B cell (primary cell): Measurements from ENCODE around the gene SPRED2. TPM values are rescaled to one million over a fixed set of nuclear protein-coding genes. Genes with fewer than 3 reads are reported as not detected.
A peak's percentile ranks its signal among the peaks of the same experiment; 100 is the strongest.

Experiments used
- ATAC-seq: fragments of 200-7000 bp; cut with Tn5 transposase; one replicate; pipeline ENCODE4 v1.10.0; 2021; ENCODE audit warnings: low read depth, mild to moderate bottlenecking, moderate number of reproducible peaks, moderate library complexity
- CTCF ChIA-PET: fragments of 350-600 bp; sonication (Branson Sonifier 250); formaldehyde crosslinking; loops from one replicate; lab custom pipeline; 2021; ENCODE audit warnings: antibody characterized with exemption, inconsistent platforms; lab: Charles Lee
- POLR2A ChIA-PET: fragments of 350-600 bp; sonication (Branson Sonifier 250); formaldehyde crosslinking; loops from one replicate; lab custom pipeline; 2021; ENCODE audit warnings: antibody characterized with exemption; lab: Charles Lee
- DNase-seq: peaks from one replicate; pipeline ENCODE4 v3.0.0; 2013
- H2AFZ ChIP-seq: 2 replicates; pipeline ENCODE4 v1.6.1; 2012; ENCODE audit warnings: mild to moderate bottlenecking, low read depth, low read length; ENCODE audit not compliant: insufficient read depth, poor library complexity, severe bottlenecking
- H3K27ac ChIP-seq, 2 donors: 1 replicate in 1 of 2; 2 replicates in 1 of 2; pipeline ENCODE4 v1.5.1; 2012 to 2013; ENCODE audit warnings: low read length in 2 of 2, mild to moderate bottlenecking in 2 of 2, moderate library complexity in 1 of 2
- H3K27me3 ChIP-seq, 4 experiments: fragments of 200-600 bp in 1 of 4; sonication (generic) in 1 of 4; replicated peaks in 1 of 4; 1 replicate in 2 of 4; 2 replicates in 2 of 4; pipeline versions ENCODE4 v1.6.1 to v1.7.0; 2013 to 2016; ENCODE audit warnings: low read length in 3 of 4, mild to moderate bottlenecking in 2 of 4, mixed read lengths in 1 of 4, moderate library complexity in 1 of 4; ENCODE audit not compliant: insufficient read depth in 4 of 4, control insufficient read depth in 3 of 4; ENCODE audit errors: control extremely low read depth in 1 of 4
- H3K36me3 ChIP-seq, 2 experiments: replicated peaks in 1 of 2; 1 replicate in 1 of 2; 2 replicates in 1 of 2; pipeline versions ENCODE4 v1.6.1 to v1.7.1; 2013; ENCODE audit warnings: low read length in 1 of 2; ENCODE audit not compliant: insufficient read depth in 2 of 2, control insufficient read depth in 1 of 2; ENCODE audit errors: control extremely low read depth in 1 of 2, extremely low read depth in 1 of 2
- H3K4me1 ChIP-seq, 2 donors: fragments of 200-600 bp in 1 of 2; sonication (generic) in 1 of 2; 1 replicate in 1 of 2; 2 replicates in 1 of 2; pipeline versions ENCODE4 v1.5.1 to v1.6.1; 2013 to 2017; ENCODE audit warnings: low read length in 2 of 2; ENCODE audit not compliant: control insufficient read depth in 2 of 2, insufficient read depth in 2 of 2
- H3K4me2 ChIP-seq: replicated peaks from 2 replicates; pipeline ENCODE3; 2012; ENCODE audit warnings: mild to moderate bottlenecking, low read depth, low read length; ENCODE audit not compliant: poor library complexity, severe bottlenecking
- H3K4me3 ChIP-seq, 5 experiments: fragments of 200-600 bp in 1 of 5; sonication (generic) in 1 of 5; 1 replicate in 3 of 5; 2 replicates in 2 of 5; pipeline versions ENCODE4 v1.5.1 to v1.7.0; 2011 to 2016; ENCODE audit warnings: low read length in 4 of 5, mild to moderate bottlenecking in 4 of 5, low read depth in 2 of 5, control low read depth in 1 of 5, moderate library complexity in 1 of 5; ENCODE audit not compliant: insufficient read depth in 1 of 5; ENCODE audit errors: control extremely low read depth in 1 of 5, extremely low read depth in 1 of 5
- H3K79me2 ChIP-seq: fragments of 200-600 bp; sonication (generic); one replicate; pipeline ENCODE4 v1.6.0; 2016; ENCODE audit warnings: low read length; ENCODE audit not compliant: control insufficient read depth, insufficient read depth
- H3K9ac ChIP-seq: fragments of 200-600 bp; sonication (generic); 2 replicates; pipeline ENCODE4 v1.6.1; 2017; ENCODE audit warnings: mild to moderate bottlenecking, low read length, moderate library complexity
- H3K9me3 ChIP-seq, 3 donors: one replicate each; pipeline versions ENCODE4 v1.6.1 to v1.7.1; 2013; ENCODE audit warnings: low read length in 2 of 3; ENCODE audit not compliant: control insufficient read depth in 2 of 3, insufficient read depth in 1 of 3; ENCODE audit errors: control extremely low read depth in 1 of 3
- H4K20me1 ChIP-seq: 2 replicates; pipeline ENCODE4 v1.6.0; 2012; ENCODE audit warnings: mild to moderate bottlenecking, low read length; ENCODE audit not compliant: insufficient read depth, control insufficient read depth, poor library complexity, severe bottlenecking
- H3K27ac Mint-ChIP-seq: one replicate; pipeline ENCODE4 v1.8.0; 2021; ENCODE audit warnings: mixed read lengths
- H3K27me3 Mint-ChIP-seq: one replicate; pipeline ENCODE4 v1.8.0; 2021; ENCODE audit warnings: mixed read lengths
- H3K4me1 Mint-ChIP-seq: one replicate; pipeline ENCODE4 v1.8.0; 2021; ENCODE audit warnings: mixed read lengths
- H3K4me3 Mint-ChIP-seq: one replicate; pipeline ENCODE4 v1.8.0; 2021; ENCODE audit warnings: mixed read lengths
- H3K9me3 Mint-ChIP-seq: one replicate; pipeline ENCODE4 v1.8.0; 2022; ENCODE audit warnings: mixed read lengths; ENCODE audit not compliant: insufficient read depth
- CTCF ChIP-seq: fragments of 200-600 bp; IDR thresholded peaks from one replicate; pipeline ENCODE4 v1.8.0; 2022; ENCODE audit warnings: antibody characterized with exemption, mild to moderate bottlenecking
- EZH2 ChIP-seq: IDR thresholded peaks from 2 replicates; pipeline ENCODE4 v1.6.1; 2012; ENCODE audit warnings: borderline replicate concordance, low read depth, mild to moderate bottlenecking, moderate library complexity, low read length; ENCODE audit not compliant: insufficient read depth, poor library complexity, severe bottlenecking
- WGBS: methylation state at CpG from one replicate; pipeline ENCODE4 v1.1.5; 2013; ENCODE audit warnings: missing lambda C conversion rate; ENCODE audit not compliant: insufficient coverage; 5-methylcytosine and 5-hydroxymethylcytosine counted together
- intact Hi-C: fragments of 100-400 bp; cut with micrococcal nuclease; formaldehyde crosslinking; loops from one replicate; pipeline ENCODE4 v1.10.0; 2022
- polyA minus RNA-seq: library from RNA; depleted of rRNA, polyadenylated mRNA; stranded (reverse); fragments of >200 nt; gene quantifications from 2 replicates; pipeline ENCODE4 v1.2.3, GENCODE V29; 2012
- polyA plus RNA-seq: library from polyadenylated mRNA; depleted of rRNA; stranded (reverse); fragments of >200 nt; gene quantifications from 2 replicates; pipeline ENCODE4 v1.2.3, GENCODE V29; 2012
- total RNA-seq, 2 donors: library from RNA; stranded (reverse); fragments of 120-200 nt in 1 of 2; gene quantifications; 1 replicate in 1 of 2; 2 replicates in 1 of 2; pipeline versions ENCODE4 v1.2.3 to v1.2.4, GENCODE V29; 2013 to 2022

SPRED2 gene, protein sequence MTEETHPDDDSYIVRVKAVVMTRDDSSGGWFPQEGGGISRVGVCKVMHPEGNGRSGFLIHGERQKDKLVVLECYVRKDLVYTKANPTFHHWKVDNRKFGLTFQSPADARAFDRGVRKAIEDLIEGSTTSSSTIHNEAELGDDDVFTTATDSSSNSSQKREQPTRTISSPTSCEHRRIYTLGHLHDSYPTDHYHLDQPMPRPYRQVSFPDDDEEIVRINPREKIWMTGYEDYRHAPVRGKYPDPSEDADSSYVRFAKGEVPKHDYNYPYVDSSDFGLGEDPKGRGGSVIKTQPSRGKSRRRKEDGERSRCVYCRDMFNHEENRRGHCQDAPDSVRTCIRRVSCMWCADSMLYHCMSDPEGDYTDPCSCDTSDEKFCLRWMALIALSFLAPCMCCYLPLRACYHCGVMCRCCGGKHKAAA
- total RNA-seq, result 0.53 and 1.3 TPM in 2 replicates
- 0.56 TPM for total RNA-seq (2013)
- 0.40 and 0.45 TPM in 2 replicates for polyA plus RNA-seq
- polyA minus RNA-seq, result 0.86 and 1.0 TPM in 2 replicates

- Mint-ChIP-seq H3K9me3 (no peaks in the 10 kb centered on the region), H3K4me3 (peak within 1 kb of the TSS; percentile 91), H3K4me1 (peaks cover 30% of the 10 kb centered on the region), H3K27me3 (peaks cover 33% of the 10 kb centered on the region), H3K27ac (peak within 1 kb of the TSS; percentile 84)
- Histone ChIP-seq H3K9me3 (peaks cover 0 to 15% (median 0%) of the 10 kb centered on the region in 3 donors), H3K9ac (peak within 1 kb of the TSS; percentile 81), H3K27me3 (peaks cover 0 to 47% (median 27%) of the 10 kb centered on the region in 4 experiments), H3K27ac (peak within 1 kb of the TSS in 1 of 2 donors; percentile 60), H3K4me2 (peak within 1 kb of the TSS; percentile 99), H4K20me1 (no peaks in the 10 kb centered on the region), H3K79me2 (no peaks in the 10 kb centered on the region), H3K4me1 (peaks cover 16 to 38% of the 10 kb centered on the region in 2 donors), H3K4me3 (peak within 1 kb of the TSS; percentile 62 to 96 (median 71)), H2AFZ (peak within 1 kb of the TSS; percentile 87), H3K36me3 (no peaks in the 10 kb centered on the region)
- TF ChIP-seq EZH2 (no peak), CTCF (no peak)
- ChIA-PET CTCF (no interaction called here), POLR2A (interaction anchor here (0.7 kb wide), 2 partner anchors 130 to 240 kb away, joined by 3 to 5 read pairs; no protein-coding TSS in a partner anchor)
- intact Hi-C loops, result loop anchor here (5.0 to 10.0 kb wide), 3 partner anchors 165 to 1848 kb away; partner anchors contain the start of genes MDH1 and WDPCP
- WGBS, result 1% methylated on average over 36 of the region's 68 CpGs
- peak; percentile 83 for DNase-seq
- peak; percentile 31 for ATAC-seq
Observed at GRCh38 chr2:65432227-65433190, at the start of gene SPRED2. SPRED2 (minus strand) TSS chr2:65432599; CDS start chr2:65431987, 612 bp downstream.
